LNCaP clone FGC (cell line): ENCODE results near the gene WTAP.

ENCODE experiments used
- DNase-seq: peaks from one replicate; pipeline ENCODE4 v3.0.0-alpha.2; 2011; ENCODE audit warnings: low read depth
- H3K4me3 ChIP-seq: 2 replicates; pipeline ENCODE4 v1.5.1; 2011; ENCODE audit warnings: mild to moderate bottlenecking, low read depth, low read length, control low read depth
- TF ChIP-seq, protein P1 (sequence below): IDR thresholded peaks from 2 replicates; pipeline ENCODE4 v1.5.1; 2012; ENCODE audit warnings: mild to moderate bottlenecking; ENCODE audit not compliant: control insufficient read depth, insufficient read depth; ENCODE audit errors: extremely low read depth

WTAP gene

DNA sequence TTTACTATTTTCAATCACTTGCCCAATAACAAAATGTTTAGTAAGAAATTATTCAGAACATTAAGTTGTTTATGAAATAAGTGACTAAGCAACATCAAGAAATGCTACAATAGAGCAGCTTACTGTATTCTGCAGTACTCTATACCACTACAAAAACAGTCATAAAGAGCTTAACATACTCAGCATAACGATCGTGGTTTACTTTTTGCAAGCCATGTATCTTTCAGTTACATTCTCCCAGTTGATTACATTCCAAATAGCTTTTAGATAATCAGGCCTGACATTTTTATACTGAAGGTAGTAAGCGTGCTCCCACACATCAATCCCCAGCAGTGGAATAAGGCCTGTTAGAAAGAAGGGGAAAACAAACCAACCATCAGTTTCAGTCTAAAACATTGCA is 45.0 kb upstream of the WTAP start:
- no peak for DNase-seq
- no peak overlapping the region for H3K4me3 ChIP-seq
- TF ChIP-seq, protein P1, sequence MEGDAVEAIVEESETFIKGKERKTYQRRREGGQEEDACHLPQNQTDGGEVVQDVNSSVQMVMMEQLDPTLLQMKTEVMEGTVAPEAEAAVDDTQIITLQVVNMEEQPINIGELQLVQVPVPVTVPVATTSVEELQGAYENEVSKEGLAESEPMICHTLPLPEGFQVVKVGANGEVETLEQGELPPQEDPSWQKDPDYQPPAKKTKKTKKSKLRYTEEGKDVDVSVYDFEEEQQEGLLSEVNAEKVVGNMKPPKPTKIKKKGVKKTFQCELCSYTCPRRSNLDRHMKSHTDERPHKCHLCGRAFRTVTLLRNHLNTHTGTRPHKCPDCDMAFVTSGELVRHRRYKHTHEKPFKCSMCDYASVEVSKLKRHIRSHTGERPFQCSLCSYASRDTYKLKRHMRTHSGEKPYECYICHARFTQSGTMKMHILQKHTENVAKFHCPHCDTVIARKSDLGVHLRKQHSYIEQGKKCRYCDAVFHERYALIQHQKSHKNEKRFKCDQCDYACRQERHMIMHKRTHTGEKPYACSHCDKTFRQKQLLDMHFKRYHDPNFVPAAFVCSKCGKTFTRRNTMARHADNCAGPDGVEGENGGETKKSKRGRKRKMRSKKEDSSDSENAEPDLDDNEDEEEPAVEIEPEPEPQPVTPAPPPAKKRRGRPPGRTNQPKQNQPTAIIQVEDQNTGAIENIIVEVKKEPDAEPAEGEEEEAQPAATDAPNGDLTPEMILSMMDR = no peak

DNA sequence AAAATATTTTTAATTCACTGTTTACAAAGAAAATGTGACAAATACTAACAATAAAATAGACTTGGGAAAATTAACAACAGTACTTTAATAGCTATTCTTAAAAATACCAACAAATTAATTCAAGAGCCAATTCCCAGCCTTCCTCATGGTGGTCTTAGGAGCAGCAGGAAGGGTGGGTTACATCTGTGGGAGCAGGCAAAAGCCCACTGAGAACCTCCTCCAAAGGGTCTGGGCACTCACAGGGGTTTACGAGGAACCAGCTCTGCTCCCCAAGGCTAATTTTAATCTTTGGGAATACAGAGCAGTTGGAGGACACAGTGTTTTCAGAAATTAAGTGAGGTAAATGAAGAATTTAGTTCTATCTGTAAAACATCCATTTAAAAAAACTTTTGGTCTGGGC is 44.5 kb upstream of the WTAP start:
- no peak overlapping the region for H3K4me3 ChIP-seq
- DNase-seq = no peak
- TF ChIP-seq, protein P1 = no peak

DNA sequence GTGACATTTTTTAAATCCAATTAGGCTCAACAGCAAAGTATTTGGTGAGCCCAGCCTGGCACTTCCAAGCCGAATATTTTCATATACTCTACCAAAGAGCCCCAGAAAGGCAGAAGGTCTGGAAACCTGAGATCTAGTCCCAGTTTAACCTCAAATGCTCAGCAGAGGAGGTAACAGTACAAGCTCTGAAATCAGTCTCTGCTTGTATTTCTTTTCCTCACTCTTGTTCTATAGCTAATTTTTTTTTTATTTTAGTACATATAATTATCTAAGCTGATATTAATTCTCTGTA is 43.3 kb upstream of the WTAP start:
- DNase-seq = no peak
- TF ChIP-seq, protein P1 = no peak
- no peak overlapping the region for H3K4me3 ChIP-seq

DNA sequence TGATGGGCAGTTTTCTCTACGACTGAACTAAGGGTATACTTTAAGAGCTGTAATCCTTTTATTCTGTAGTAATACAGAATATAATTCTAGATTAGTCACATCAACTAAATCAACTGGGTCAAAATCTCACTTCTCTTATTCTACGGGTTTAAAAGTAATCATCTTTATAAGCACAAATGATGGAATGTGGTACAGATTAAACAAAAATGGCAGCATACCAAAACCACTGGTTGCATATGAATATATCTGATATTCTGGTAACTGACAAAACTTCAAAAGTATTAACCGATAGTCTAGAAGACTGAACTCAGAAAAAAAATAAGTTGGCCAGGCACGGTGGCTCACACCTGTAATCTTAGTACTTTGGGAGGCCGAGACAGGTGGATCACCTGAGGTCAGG is 41.3 kb upstream of the WTAP start:
- TF ChIP-seq, protein P1 = no peak
- H3K4me3 ChIP-seq = no peak overlapping the region
- DNase-seq = no peak

DNA sequence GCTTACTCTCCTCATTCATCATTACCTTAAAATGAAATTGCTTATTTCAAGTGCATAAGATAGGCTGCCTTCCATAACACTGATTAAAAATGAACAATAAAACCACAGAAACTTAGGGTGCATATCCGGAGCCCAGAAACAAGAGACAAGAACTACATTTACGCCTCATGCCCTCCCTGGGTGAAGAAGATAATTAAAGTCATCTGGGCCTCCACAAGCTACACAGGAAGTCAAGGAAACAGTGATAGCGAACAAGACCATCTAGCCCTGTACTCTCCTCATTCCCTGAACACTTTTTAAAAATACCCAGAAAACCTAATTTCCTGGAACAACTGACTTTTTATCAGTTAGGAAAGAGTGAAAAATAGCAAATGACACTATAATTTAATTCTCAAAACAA is 40.6 kb upstream of the WTAP start:
- no peak overlapping the region for H3K4me3 ChIP-seq
- TF ChIP-seq, protein P1 = no peak
- DNase-seq = no peak

DNA sequence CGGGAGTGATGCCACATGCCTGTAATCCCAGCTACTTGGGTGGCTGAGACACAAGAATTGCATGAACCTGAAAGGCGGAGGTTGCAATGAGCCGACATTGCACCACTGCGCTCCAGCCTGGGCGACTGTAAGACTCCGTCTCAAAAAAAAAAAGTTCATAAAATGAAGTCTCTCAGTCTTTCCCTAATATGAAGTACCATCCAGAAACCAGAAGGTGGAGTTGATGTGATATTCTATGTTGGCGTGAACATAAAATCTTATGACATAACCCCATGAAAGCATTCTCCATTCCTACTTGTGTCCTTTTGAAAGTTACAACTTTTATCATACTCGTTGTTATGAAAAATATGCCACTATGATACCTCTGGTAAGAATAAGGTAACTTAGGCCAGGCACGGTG is 40.0 kb upstream of the WTAP start:
- DNase-seq = no peak
- TF ChIP-seq, protein P1 = no peak
- no peak overlapping the region for H3K4me3 ChIP-seq

DNA sequence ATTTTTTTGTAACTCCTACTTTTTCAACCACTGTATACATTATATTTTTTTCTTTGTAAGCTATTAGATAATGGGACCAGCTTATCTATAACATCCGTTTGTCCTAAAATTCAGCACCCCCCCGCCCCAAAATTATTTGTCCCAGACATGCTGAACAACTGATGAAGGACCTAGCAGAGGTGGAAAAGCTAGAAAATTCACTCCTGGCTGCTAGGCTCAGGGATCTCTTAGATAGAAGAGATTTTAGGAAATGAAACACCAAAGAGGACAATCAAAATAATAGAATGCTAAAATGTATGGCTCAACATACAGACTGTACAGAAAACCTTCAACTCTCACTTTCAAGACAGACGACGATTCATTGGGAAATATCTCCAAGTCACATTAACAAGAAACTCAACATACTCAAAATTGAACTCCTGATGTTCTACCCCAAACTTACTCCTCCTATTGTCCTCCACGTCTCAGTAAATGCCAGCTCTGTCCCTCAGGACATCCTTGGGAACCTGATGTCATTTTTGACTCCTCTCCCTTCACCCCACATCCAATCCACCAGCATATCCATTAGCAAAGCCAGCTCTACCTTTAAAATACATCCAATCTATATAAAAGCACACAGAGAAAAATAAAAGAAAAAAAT is 38.9 kb upstream of the WTAP start:
- TF ChIP-seq, protein P1 = no peak
- no peak for DNase-seq

More for the DNA sequence above, 38.9 kb upstream of the WTAP start:
- no peak overlapping the region for H3K4me3 ChIP-seq
